Activated B cell treated with CpG ODN at 0.5 μM for 24 hours (primary cell): Measurements from ENCODE around the gene BARD1. TPM values are rescaled to one million over a fixed set of nuclear protein-coding genes. Genes with fewer than 3 reads are reported as not detected.

Experiments used
- ATAC-seq: fragments of 200-7000 bp; cut with Tn5 transposase; one replicate; pipeline ENCODE4 v1.10.0; 2021; ENCODE audit warnings: low read depth, mild to moderate bottlenecking, moderate library complexity
- CTCF ChIA-PET: fragments of 350-600 bp; sonication (Branson Sonifier 250); formaldehyde crosslinking; loops from one replicate; lab custom pipeline; 2021; ENCODE audit warnings: antibody characterized with exemption; lab: Charles Lee
- POLR2A ChIA-PET: fragments of 350-600 bp; sonication (Branson Sonifier 250); formaldehyde crosslinking; loops from one replicate; lab custom pipeline; 2021; ENCODE audit warnings: antibody characterized with exemption; lab: Charles Lee
- DNase-seq: peaks from one replicate; pipeline ENCODE4 v3.0.0; 2022
- H3K27ac Mint-ChIP-seq: one replicate; pipeline ENCODE4 v1.8.0; 2020; ENCODE audit warnings: mixed read lengths
- H3K27me3 Mint-ChIP-seq: one replicate; pipeline ENCODE4 v1.8.0; 2021; ENCODE audit warnings: mixed read lengths
- H3K36me3 Mint-ChIP-seq: one replicate; pipeline ENCODE4 v1.8.0; 2021; ENCODE audit warnings: low read depth, mixed read lengths
- H3K4me1 Mint-ChIP-seq: one replicate; pipeline ENCODE4 v1.8.0; 2021; ENCODE audit warnings: mixed read lengths
- H3K4me3 Mint-ChIP-seq: one replicate; pipeline ENCODE4 v1.8.0; 2020; ENCODE audit warnings: mild to moderate bottlenecking, mixed read lengths
- H3K9me3 Mint-ChIP-seq: one replicate; pipeline ENCODE4 v1.8.0; 2020; ENCODE audit warnings: mixed read lengths
- CTCF ChIP-seq: fragments of 200-600 bp; IDR thresholded peaks from one replicate; pipeline ENCODE4 v1.8.0; 2022; ENCODE audit warnings: antibody characterized with exemption, mild to moderate bottlenecking
- intact Hi-C: fragments of 100-400 bp; cut with micrococcal nuclease; formaldehyde crosslinking; loops from one replicate; pipeline ENCODE4 v1.15.1; 2024
- total RNA-seq: library from RNA; stranded (reverse); gene quantifications from 2 replicates; pipeline ENCODE4 v1.2.3, GENCODE V29; 2022

The BARD1 gene
- total RNA-seq, 1 donor from 2014 or later: 22.5 TPM

- DNase-seq: no peak
- Mint-ChIP-seq H3K27ac (no peak overlapping the region), H3K4me3 (no peak overlapping the region), H3K27me3 (no peaks in the 10 kb centered on the region), H3K36me3 (peaks cover 58% of the 10 kb centered on the region), H3K9me3 (no peaks in the 10 kb centered on the region), H3K4me1 (no peaks in the 10 kb centered on the region)
- ChIA-PET POLR2A (no interaction called here), CTCF (no interaction called here)
- ATAC-seq: no peak
- no peak for TF ChIP-seq CTCF
- intact Hi-C loops: no loop called here
Measured at GRCh38 chr2:214775971-214776370, 33.5 kb downstream of the BARD1 start.

- H3K9me3 Mint-ChIP-seq: no peaks in the 10 kb centered on the region
- ATAC-seq: no peak
- no peak for DNase-seq
- no peak overlapping the region for H3K4me3 Mint-ChIP-seq
- H3K4me1 Mint-ChIP-seq: no peaks in the 10 kb centered on the region
- H3K27me3 Mint-ChIP-seq: no peaks in the 10 kb centered on the region
- no peak overlapping the region for H3K27ac Mint-ChIP-seq
- intact Hi-C loops: no loop called here
- CTCF ChIA-PET: no interaction called here
- POLR2A ChIA-PET: no interaction called here
- peaks cover 40% of the 10 kb centered on the region for H3K36me3 Mint-ChIP-seq
- TF ChIP-seq CTCF: no peak
Measured at GRCh38 chr2:214774108-214774507, 35.4 kb downstream of the BARD1 start.

- no peak for ATAC-seq
- intact Hi-C loops: no loop called here
- POLR2A ChIA-PET: no interaction called here
- Mint-ChIP-seq H3K36me3 (peaks cover 43% of the 10 kb centered on the region), H3K27me3 (no peaks in the 10 kb centered on the region), H3K4me1 (no peaks in the 10 kb centered on the region), H3K4me3 (no peak overlapping the region), H3K27ac (no peak overlapping the region), H3K9me3 (no peaks in the 10 kb centered on the region)
- CTCF ChIA-PET: no interaction called here
- TF ChIP-seq CTCF: no peak
- no peak for DNase-seq
Measured at GRCh38 chr2:214772443-214773015, 37.0 kb downstream of the BARD1 start.

- TF ChIP-seq CTCF: no peak
- Mint-ChIP-seq H3K9me3 (no peaks in the 10 kb centered on the region), H3K27ac (no peak overlapping the region), H3K4me1 (no peaks in the 10 kb centered on the region), H3K36me3 (peaks cover 54% of the 10 kb centered on the region), H3K27me3 (no peaks in the 10 kb centered on the region), H3K4me3 (no peak overlapping the region)
- ChIA-PET CTCF (no interaction called here), POLR2A (no interaction called here)
- no peak for DNase-seq
- intact Hi-C loops: no loop called here
- no peak for ATAC-seq
Measured at GRCh38 chr2:214765180-214765579, 44.3 kb downstream of the BARD1 start.

GRCh38 chr2:214753455-214753854 is 56.0 kb downstream of the BARD1 start:
- no peak overlapping the region for H3K27ac Mint-ChIP-seq

More at GRCh38 chr2:214753455-214753854, 56.0 kb downstream of the BARD1 start:
- ChIA-PET CTCF (no interaction called here), POLR2A (no interaction called here)
- peaks cover 70% of the 10 kb centered on the region for H3K36me3 Mint-ChIP-seq
- no peaks in the 10 kb centered on the region for H3K27me3 Mint-ChIP-seq
- ATAC-seq (no peak), DNase-seq (no peak)
- intact Hi-C loops: loop anchor here (5.0 kb wide), 1 partner anchor 34 kb away; no protein-coding TSS in a partner anchor
- no peak for TF ChIP-seq CTCF
- peaks cover 10% of the 10 kb centered on the region for H3K4me1 Mint-ChIP-seq
- H3K9me3 Mint-ChIP-seq: no peaks in the 10 kb centered on the region
- H3K4me3 Mint-ChIP-seq: no peak overlapping the region
